HTERT RPE-1 (cell line): ENCODE measurements around the gene NKAPL.

Source experiments
- in situ Hi-C: fragments of 300-500 bp; cut with MboI; formaldehyde crosslinking; loops from 4 replicates; pipeline ENCODE4 v1.14.3; 2020; ENCODE audit warnings: low sequenced_read_pairs

Gene NKAPL

DNA sequence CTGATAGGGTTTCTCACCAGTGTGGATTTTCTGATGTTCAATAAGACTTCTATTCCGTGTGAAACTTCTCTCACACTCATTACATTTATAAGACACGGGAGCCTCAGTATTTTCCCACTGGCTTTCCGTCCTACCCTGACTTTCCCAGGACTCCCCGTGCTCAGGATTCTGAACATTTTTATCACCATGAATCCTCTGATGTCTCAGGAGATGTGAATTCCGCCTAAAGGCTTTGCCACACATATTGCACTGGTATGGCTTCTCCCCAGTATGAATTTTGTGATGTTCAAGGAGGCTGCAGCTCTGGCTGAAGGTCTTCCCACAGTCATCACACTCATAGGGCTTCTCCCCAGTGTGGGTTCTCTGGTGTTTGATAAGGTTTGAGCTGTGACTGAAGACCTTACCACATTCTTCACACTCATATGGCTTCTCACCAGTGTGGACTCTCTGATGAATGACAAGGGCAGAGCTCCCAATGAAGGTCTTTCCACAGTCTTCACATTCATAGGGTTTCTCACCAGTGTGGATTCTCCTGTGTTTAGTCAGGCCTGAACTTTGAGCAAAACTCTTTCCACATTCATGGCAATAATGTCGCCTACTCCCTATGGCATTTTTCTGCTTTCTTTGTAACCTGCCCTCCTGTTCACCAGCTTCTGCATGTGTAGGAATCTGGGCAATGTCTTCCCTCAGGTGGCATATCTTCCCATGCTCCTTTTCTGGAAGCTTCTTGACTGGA is 13.7 kb upstream of the NKAPL start:
- in situ Hi-C loops: no loop called here

DNA sequence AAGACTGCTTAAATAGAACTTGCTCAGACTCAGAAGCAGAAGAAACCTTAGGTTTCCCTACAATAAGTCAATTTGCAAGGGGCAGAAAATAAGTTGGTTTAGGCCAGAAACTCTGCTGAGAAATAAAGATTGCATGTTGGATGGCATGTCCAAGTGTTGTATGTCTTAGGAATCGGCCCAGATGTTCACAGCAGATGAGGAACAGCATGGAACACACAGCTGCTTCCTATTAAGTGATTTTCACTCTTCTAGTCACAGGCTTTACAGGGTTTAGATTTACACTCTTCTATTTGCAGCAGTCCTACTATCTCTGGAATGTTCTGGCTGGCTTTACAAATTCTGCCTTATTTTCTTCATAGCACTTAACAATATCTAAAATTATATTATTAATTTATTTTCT is 10.2 kb upstream of the NKAPL start:
- in situ Hi-C loops: no loop called here

DNA sequence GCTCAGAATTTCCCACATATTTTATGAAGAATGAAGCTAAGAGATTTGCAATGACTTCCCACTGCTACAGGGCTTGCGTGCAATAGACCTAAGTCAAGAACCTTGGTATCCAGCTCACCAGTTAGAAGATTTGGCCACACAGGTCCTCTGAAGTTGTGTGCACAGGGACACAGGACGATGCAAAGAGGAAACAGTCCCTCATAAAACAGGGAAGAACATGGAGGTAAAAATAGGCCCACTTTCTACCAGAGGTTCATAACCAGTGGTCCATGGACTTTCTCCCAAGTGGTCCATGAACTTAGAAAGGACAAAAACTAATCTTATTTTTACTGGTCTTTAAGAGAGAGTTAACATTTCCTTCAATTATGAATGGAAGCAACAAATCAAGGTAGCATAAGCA is 8.3 kb upstream of the NKAPL start:
- in situ Hi-C loops: no loop called here

DNA sequence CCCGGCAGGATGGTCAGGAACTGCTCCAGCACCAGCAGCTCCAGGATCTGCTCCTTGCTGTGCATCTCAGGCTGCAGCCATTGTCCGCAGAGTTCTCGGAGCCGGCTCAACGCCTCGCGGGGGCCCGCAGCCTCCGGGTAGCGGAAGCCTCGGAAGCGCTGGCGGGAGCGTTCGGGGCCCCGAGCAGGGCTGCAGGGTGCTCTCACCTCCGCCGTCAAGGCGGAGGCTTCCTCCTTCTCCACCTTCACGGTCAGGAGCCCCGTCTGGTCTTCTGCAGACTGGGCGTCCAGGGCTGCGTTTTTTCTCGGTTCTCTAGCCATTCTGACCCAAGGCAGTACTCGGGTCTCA is 7.5 kb upstream of the NKAPL start:
- in situ Hi-C loops: no loop called here

- in situ Hi-C loops: no loop called here
Observed at GRCh38 chr6:28252009-28252975, 6.8 kb upstream of the NKAPL start, which contains the start of gene ZKSCAN4. TSS of gene ZKSCAN4 (minus strand) at chr6:28252269. CDS start at chr6:28251980, 289 bp downstream.

- in situ Hi-C loops: no loop called here
Observed at GRCh38 chr6:28254121-28254519, 5.0 kb upstream of the NKAPL start.

DNA sequence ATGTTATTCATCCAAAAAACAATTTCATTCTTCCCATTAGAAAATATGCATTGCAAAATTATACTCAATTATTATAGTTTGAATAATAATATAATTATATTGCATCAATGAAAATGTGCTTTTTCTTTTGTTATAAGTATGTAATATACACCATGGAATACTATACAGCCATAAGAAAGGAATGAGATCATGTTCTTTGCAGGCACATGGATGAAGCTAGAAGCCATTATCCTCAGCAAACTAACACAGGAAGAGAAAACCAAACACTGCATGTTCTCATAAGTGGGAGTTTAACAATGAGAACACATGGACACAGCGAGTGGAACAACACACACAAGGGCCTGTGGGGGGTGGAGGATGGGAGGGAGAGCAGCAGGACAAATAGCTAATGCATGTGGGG is 2.1 kb upstream of the NKAPL start:
- in situ Hi-C loops: no loop called here

GRCh38 chr6:28263922-28264321 is 4.8 kb downstream of the NKAPL start:
- in situ Hi-C loops: no loop called here

GRCh38 chr6:28264834-28265401 is 5.8 kb downstream of the NKAPL start:
- in situ Hi-C loops: no loop called here

DNA sequence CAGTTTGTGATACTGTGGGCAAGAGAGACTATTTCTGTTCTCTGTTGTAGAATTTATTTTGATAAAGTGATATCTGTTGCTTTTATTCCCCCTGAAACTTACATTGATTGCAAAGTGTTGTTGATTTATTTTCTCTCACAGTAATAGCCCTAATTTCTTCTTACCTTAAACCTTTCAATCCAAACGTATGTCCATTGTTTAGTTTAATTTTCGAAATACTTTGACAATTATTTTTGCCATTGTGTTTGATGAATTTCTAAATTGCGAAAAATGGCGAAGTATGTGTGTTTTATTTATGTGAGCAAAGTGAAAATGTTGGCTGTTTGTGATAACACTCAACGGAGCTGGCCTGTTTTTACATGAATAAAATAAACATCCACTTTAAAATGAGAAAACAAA is 7.5 kb downstream of the NKAPL start:
- in situ Hi-C loops: no loop called here

DNA sequence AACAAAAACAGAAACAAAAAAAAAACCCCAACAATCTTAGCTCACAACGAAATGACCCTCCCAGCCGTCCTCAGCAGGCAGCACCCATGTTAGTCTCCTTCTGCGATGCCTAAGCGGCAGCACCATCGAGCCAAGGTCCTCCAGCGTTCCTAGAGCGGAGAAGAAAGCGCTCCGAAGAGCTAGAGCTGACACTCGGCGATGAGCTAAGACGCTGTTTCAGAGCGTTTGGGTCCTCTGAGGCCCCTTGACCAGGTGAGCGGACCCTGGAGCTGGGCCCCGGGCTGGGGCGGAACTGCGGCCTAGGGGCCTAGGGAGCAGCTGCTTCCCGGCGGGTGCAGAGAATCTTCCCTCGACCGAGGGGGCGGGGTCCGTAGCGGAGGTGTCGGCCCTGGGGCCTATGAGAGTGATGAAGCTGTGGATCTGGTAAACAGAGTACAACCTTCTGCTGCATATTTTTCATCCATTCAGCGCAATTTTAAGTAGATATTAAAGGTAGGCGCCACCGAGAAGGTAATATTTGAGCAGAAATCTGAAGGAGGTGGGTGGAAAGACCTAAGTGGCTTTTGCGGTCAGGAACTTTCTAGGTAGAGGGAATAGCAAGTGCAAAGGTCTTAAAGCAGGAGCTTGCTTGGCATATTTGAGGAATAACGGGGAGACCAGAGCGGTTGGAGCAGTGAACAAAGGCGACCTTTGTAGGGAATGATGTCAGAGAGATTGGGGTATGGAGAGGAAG is 8.0 kb downstream of the NKAPL start, which contains the start of gene ZSCAN26:
ZSCAN26 (plus strand) TSS at position 182 of the 733 bp plus-strand sequence. CDS start 4,777 bp downstream, outside the sequence.
- in situ Hi-C loops: no loop called here

DNA sequence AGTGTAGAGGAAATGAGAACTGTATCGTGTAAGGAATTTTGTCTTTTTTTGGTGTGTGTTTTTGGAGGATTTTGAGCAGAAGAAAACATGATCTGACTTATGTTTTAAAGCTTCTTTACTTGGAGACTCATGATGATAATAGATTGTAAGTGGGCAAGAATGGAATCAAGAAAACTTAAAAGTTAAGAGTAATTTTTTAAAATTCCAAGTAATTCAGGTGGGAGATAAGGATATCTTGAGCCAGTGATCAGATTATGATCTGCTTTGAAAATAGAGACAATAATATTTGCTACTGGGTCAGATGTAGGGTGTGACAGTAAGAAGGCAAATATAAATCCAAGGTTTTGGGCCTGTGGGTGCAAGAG is 8.6 kb downstream of the NKAPL start:
- in situ Hi-C loops: no loop called here

DNA sequence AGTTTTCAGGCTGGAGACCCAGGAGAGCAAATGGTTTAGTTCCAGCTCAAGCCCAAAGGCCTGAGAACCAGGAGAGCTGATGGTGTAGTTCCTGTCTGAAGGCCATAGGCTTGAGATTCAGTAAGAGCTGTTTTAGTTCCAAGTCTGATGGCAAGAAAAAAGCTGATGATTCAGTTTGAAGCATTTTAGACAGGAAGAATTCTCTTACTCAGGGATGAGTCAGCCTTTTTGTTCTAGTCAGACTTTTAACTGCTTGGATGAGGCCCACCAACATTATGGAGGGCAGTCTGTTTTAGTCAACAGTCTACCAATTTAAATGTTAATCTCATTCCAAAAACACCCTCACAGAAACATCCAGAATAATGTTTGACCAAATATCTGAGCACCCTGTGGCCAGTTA is 10.4 kb downstream of the NKAPL start:
- in situ Hi-C loops: no loop called here

DNA sequence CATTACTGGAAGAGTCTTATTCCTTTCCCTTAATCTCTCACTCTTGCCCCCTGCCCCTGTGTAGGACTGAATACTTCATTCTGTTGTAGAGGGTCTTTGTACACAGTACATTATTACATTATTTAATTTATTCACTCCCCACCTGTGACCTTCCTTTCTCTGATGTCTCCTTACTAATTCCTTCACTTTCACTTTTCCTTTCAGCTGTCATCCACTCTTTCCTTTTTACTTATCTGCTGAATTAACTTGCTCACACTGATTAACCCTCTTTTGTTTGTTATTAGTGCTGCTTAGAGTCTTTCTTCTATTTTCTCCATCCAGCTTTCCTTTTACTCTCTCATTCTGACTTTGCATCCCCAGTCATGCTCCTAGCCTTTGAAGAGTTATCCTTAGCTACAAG is 15.8 kb downstream of the NKAPL start:
- in situ Hi-C loops: no loop called here

DNA sequence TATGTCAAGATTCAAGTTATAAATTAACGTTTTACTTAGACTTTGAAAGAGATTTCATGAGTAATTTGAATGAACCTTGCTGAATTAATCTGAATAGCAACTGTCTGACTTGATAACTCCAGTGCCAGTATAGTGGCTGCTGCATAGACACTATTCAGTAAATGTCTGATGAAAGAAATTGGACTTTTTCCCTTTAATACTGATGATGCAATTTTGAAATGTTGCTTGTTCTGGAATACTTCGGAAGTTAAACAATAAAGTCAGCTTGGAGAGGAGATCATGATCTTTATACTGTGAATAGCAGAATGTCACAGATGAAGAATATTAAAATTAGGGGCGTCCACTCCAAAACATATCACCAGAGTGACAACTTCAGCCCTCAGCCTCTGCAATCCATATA is 18.6 kb downstream of the NKAPL start:
- in situ Hi-C loops: no loop called here

- in situ Hi-C loops: no loop called here
Observed at GRCh38 chr6:28280595-28281287, 21.6 kb downstream of the NKAPL start.

- in situ Hi-C loops: no loop called here
Observed at GRCh38 chr6:28281288-28282064, 22.4 kb downstream of the NKAPL start, which contains the start of gene PGBD1. TSS of gene PGBD1 (plus strand) at chr6:28281572. CDS start at chr6:28283814, 2,242 bp downstream.

GRCh38 chr6:28282926-28283325 is 23.8 kb downstream of the NKAPL start:
- in situ Hi-C loops: no loop called here

- in situ Hi-C loops: no loop called here
Observed at GRCh38 chr6:28291573-28291972, 32.5 kb downstream of the NKAPL start.
